CD1c-positive myeloid dendritic cell (primary cell): ENCODE measurements around the gene KCTD3.

ENCODE experiments used
- DNase-seq: peaks from one replicate; pipeline ENCODE4 v3.0.0-alpha.2; 2016; ENCODE audit errors: extremely low spot score

The KCTD3 gene

DNA sequence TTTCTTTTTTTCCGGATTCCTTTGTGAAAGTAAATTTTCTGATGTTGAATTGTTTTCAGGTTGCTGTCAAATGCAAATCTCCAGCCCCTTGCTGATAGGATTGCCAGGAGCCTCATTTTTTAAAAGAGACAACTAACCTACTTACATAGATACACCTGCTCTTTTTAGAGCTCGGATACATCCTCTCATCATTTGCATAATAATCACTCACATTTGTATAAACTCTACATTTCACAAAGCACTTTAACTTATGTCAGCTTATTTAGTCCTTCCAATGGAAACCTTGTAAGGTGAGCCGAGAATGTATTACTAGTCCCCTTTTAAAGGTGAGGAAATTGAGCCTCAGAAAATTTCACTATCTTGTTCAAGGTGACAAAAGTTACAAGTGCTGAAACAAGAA lies 84.8 kb downstream of the KCTD3 start:
- DNase-seq: no peak

DNA sequence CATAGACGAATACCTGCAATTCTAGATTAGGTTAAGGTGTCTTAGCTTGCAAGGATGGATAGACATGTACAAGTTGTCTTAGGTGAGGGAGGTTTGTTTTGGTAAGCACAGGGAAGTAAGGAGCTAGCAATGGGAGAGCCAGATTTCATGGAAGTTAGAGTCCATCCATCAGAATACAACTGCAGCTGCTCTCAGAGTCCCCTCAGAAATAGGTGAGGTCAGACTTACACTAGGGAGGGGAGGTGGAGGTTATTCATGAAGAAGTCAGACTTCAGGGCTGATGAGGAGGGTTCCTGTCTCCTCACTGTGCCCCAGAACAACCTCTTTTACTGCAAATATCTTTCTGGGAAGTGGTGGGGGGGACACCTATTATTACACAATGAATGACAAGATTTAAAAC lies 85.3 kb downstream of the KCTD3 start:
- no peak for DNase-seq

DNA sequence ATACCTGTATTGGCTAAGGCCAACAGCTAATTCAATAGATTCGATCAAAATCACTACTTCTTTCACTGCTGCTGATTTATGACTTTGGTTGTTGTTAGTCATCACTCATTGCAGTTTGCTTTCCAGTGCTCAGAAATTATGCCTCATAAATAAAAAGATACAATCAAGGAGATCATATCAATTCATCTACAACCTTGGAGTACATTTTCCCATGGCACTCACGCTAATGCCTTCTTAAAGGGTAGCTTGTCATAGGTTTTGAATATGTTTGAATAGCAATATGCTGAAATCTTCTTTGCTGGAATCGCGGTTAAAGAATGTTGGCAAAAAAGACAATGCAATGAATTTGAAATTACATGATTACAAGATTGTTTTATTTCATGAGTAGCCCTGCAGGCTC lies 89.9 kb downstream of the KCTD3 start:
- DNase-seq: no peak

DNA sequence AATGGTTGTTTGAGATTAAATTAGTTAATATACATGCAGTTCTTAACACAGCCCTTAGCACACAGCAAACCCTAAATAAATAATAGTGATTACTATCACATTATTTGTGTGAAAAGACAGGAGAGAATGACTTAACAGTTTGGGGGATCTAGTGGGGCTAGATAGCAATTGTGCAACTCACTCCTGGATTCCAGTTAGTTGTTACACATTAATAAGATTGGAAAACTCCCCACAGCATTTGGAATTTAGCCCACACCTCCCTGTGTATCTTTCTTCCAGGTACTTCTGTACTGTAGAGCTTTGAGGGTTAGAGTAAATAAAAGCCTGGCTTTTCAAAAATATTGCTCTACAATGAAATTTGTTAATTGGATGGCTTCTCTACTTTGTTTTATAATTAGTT lies 93.2 kb downstream of the KCTD3 start:
- DNase-seq: no peak

DNA sequence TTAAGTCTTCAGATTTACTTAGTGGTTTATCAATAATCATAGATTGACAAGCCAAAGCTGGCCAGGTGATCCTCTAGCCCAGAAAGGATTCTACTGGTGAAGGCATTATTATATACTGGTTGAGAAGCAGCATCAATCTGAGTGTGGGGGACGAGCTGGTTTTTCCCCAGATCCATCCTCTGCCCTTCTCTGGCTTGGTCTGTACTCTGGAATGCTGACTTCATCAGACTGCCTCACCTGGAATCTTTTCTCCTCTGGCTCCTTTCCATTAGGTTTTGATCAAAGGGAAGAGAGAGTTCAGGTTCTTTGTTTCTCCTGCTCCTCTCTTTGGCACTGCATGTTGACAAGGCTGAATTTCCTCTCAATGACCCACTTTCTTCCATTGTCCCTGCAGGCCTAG lies 93.9 kb downstream of the KCTD3 start:
- DNase-seq: no peak

GRCh38 chr1:215665215-215665614 lies 98.1 kb downstream of the KCTD3 start:
- no peak for DNase-seq

- DNase-seq: no peak
Measured at GRCh38 chr1:215667761-215668160, 100.7 kb downstream of the KCTD3 start.

DNA sequence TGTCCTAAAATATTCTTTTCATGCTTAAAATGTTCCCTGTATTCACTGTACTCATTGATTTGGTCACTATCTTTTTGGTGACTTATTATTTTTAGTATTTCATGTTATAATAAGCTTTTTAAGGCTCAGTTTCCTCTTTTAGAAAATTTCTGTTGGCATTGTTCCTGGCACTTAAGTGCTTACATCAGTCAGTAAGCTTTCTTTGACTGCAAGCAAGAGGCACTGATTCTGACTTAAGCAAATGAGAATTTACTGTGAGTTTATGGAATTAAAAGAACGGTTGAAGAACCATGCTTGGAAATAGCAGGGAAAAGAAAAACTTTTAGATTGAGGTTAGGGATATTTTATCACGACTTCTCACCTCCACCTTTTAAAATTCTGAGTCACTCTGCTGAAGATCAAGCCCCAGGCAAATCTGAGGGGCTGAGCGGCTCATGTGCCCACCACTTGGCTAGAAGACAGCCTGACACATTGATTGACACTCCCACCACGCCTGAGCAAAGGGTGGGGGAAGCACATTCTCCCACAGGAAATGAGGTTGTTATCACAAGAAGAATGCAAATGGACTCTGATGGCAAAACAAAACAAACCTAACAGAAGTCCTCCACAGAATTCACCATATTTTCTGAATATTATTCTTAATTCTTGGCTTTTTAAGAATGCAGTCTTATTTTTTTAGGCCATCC lies 102.8 kb downstream of the KCTD3 start:
- DNase-seq: no peak
